ENCODE results near the gene RHBDD3.

DNA sequence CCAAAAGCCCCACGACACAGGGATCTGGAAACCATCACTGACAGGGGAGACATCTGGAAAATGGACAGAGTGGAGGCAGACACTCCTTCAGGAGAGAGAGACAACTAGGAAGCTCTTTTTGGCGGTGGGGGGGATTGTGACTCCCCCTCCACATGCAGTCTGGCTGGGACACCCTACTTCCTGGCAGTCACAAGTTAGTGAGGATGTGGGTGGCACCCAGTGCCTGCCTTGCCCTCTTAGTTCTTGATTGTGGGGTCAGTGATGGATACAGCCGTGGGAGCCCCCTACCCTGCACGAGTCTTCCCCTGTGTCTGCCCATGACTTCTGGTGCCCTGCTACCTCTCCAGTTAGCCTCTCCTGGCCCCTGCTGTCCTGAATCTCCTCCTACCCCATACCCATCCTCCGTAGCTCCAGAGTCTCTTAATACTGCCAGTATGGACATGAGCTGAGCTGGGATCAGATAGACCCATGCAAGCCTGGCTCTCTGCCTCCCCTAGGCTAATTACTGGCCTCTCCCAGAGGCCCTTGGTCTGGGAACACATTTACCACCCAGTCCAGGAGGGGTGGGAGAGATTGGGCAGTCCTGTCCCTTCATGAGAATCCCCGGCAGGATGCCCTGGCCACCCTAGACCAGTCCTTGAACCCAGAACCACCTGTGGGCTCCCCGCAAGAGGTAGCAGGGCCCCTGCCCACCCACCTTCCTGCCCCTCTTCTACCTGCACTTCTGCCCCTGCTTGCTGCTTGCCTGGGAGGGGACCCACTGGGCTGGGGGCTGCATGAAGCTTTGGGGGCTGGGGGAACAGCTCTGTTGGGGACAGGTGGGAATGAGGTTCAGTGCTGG lies 22.8 kb downstream of the RHBDD3 start:
- TF ChIP-seq, protein P1, sequence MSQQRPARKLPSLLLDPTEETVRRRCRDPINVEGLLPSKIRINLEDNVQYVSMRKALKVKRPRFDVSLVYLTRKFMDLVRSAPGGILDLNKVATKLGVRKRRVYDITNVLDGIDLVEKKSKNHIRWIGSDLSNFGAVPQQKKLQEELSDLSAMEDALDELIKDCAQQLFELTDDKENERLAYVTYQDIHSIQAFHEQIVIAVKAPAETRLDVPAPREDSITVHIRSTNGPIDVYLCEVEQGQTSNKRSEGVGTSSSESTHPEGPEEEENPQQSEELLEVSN (IDR thresholded peaks at IDR 0.05; ENCODE audit: borderline replicate concordance in 1 of 2, extremely low read depth in 1 of 2, insufficient read depth in 1 of 2, insufficient read length in 1 of 2, low read depth in 1 of 2, low read length in 1 of 2, poor library complexity in 1 of 2, severe bottlenecking in 1 of 2), result no peak
- TF ChIP-seq POLR2A (conservative IDR thresholded peaks at IDR 0.05) (no peak), MAFK (IDR thresholded peaks at IDR 0.05; ENCODE audit: low read length) (no peak)
- TF ChIP-seq, protein P2, sequence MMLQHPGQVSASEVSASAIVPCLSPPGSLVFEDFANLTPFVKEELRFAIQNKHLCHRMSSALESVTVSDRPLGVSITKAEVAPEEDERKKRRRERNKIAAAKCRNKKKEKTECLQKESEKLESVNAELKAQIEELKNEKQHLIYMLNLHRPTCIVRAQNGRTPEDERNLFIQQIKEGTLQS (IDR thresholded peaks at IDR 0.05), result no peak
- TF ChIP-seq, protein P2 (CRISPR knock-in tag; conservative IDR thresholded peaks at IDR 0.05), result no peak

Measured in K562 (cell line).